HG02885 (cell line): ENCODE data around the gene ZNF726.
"Not testable (repeated sequence)": the region's sequence is repeated elsewhere in the genome, so short reads cannot be mapped to it uniquely, and the experiment has no call there.

Experiments
- ATAC-seq: cut with Tn5 transposase; IDR thresholded peaks from one replicate; pipeline ENCODE4 v1.9.1; 2021; ENCODE audit warnings: mild to moderate bottlenecking; ENCODE audit not compliant: unreplicated experiment, poor library complexity

Gene ZNF726

DNA sequence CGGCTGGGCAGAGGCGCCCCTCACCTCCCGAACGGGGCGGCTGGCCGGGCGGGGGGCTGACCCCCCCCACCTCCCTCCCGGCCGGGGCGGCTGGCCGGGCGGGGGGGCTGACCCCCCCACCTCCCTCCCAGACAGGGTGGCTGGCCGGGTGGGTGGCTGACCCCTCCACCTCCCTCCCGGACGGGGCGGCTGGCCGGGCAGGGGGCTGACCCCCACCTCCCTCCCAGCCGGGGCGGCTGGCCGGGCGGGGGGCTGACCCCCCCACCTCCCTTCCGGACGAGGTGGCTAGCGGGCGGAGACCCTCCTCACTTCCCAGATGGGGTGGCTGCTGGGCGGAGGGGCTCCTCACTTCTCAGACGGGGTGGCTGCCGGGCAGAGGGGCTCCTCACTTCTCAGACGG is 22.3 kb downstream of the ZNF726 start:
- ATAC-seq, result not testable (repeated sequence)

DNA sequence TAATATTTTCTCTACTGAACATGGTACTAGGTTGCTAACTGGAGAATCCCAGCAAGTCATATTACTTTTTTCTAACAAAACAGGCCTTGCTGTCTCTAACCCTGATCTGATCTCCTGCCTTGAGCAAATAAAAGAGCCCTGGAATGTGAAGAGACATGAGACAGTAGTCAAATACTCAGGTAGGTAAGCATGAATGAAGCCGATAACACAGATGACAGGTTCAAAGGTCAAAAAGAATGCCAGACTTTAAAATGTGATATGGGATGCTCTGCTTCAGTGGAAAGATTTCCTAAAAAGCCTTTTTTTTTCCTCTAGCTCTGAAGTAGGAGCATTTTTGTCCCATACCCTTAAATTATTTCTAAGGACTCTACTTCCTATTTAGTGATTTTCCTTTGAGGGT is 28.7 kb downstream of the ZNF726 start:
- no peak for ATAC-seq

GRCh38 chr19:23946569-23946968 is 31.9 kb downstream of the ZNF726 start:
- ATAC-seq, result no peak

DNA sequence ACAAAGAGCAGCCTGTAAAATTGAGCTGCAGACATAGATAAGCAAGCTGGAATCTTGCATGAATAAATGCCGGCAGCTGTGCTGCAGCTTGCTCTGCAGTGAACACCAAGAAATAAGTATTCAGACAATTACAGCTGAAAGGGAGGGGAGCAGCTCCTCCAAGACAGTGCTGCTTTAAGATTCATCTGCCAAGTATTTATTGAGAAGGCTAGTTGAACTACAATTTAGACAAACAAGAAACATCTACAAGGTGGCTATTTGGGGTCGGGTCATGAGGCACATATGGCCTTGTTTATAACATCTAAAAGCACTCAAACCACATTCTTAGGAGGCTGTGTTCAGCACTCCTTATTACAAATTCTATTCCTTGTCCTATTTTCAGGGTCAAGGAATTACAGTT is 34.9 kb downstream of the ZNF726 start:
- ATAC-seq, result no peak

- no peak for ATAC-seq
These were observed 41.4 kb downstream of the ZNF726 start for GRCh38 chr19:23956051-23956450.

- ATAC-seq, result no peak
These were observed 43.1 kb downstream of the ZNF726 start for GRCh38 chr19:23957660-23958281.

- ATAC-seq, result not testable (repeated sequence)
These were observed 48.7 kb downstream of the ZNF726 start for GRCh38 chr19:23963396-23963795.

DNA sequence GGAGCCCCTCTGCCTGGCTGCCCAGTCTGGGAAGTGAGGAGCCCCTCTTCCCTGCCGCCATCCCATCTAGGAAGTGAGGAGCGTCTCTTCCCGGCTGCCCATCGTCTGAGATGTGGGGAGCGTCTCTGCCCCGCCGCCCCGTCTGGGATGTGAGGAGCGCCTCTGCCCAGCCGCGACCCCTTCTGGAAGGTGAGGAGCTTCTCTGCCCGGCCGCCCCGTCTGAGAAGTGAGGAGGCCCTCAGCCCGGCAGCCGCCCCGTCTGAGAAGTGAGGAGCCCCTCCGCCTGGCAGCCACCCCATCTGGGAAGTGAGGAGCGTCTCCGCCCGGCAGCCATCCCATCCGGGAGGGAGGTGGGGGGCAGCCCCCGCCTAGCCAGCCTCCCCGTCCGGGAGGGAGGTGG is 49.2 kb downstream of the ZNF726 start:
- not testable (repeated sequence) for ATAC-seq

DNA sequence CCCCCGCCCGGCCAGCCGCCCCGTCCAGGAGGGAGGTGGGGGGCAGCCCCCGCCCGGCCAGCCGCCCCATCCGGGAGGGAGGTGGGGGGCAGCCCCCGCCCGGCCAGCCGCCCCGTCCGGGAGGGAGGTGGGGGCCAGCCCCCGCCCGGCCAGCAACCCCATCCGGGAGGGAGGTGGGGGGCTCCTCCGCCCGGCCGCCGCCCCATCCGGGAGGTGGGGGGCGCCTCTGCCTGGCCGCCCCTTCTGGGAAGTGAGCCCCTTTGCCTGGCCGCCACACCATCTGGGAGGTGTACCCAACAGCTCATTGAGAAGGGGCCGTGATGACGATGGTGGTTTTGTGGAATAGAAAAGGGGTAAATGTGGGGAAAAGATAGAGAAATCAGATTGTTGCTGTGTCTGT is 49.6 kb downstream of the ZNF726 start:
- ATAC-seq, result not testable (repeated sequence)

GRCh38 chr19:23969630-23970029 is 54.9 kb downstream of the ZNF726 start:
- ATAC-seq, result no peak

DNA sequence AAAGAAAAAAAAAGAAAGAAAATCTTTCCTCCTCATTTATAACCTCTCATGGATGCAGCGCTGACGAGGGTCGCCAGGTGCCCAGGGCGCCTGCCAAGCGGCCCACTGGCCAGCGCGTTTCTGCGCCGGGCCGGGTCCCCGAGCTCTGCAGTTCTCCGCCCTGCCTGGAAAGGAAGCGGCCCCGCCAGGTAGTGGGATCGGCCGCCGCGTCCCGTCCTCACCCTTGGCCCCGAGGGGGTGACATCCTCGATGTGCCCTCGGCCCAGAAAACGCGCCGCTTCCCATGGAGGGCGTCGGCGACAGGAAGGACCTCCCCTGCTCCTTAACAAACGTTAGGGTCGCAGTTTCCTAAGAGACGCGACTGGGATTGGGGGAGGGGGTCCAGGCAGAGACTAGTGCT is 56.9 kb downstream of the ZNF726 start:
- no peak for ATAC-seq

GRCh38 chr19:23972161-23972560 is 57.5 kb downstream of the ZNF726 start:
- ATAC-seq, result no peak

GRCh38 chr19:23974941-23975340 is 60.3 kb downstream of the ZNF726 start:
- no peak for ATAC-seq

GRCh38 chr19:23976631-23977030 is 61.9 kb downstream of the ZNF726 start:
- ATAC-seq, result not testable (repeated sequence)

DNA sequence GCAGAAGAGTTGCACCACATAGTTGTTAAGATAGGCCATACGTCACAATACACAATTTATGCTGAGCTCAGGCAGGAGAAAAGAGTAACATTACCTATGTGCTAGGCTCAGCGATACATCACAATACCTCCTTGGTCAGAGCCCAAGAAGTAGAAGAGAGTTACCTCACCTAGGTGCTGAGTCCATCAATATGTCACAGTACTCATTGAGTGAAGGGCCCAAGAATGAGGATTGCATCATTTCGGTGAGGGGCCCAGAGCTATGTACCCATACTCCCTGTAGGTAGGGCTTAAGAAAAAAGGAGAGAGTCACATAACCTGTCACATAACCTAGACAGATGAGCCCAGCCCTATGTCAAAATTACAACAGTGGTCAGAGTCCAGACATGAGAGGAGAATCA is 62.6 kb downstream of the ZNF726 start:
- not testable (repeated sequence) for ATAC-seq

DNA sequence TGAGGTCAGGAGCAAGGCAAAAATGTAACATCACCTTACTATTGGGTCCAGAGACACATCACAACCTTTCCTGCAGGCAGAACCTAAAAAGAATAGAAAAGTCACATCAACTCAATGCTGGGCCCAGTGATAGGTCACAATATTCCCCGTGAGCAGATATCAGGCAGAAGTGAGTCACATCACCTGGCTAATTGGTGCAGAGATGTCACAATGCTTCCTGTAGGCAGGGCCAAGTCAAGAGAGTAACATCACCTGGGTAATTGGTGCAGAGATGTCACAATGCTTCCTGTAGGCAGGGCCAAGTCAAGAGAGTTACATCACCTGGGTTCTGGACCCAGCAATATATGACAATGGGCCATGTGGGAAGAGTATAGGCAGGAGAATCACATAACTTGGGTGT is 63.4 kb downstream of the ZNF726 start:
- no peak for ATAC-seq

DNA sequence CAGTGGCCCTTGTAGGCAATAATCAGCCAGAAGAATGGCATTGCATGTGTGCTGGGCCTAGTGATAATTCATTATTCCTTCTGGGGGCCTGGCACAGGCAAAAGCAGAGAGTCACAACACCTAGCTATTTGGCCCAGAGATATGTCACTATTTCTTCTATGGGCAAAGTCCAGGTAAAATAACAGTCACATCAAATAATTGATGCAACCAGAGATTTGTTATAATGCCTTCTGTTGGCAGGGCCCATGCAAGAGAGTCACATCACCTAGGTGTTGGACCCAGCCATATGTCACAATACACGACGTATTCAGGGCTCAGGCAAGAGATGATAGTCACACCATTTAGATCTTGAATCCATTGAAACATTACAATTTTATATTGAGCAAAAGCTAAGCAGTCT is 66.1 kb downstream of the ZNF726 start:
- ATAC-seq, result no peak

DNA sequence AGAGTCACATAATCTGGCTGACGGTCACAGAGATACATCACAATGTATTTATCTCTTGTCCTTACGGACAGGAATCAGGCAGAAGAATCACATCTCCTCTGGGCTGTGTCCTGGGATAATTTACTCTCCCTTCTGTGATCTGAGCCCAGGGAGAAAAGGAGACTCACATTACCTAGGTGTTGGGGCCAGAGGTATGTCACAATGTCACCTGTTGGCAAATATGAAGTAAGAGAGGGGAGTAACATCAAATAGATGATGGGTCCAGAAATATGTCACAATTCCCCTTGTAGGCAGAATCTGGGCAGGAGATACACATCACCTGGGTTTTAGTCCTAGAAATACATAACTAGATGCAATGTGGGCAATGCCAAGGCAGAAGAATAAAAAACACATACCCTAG is 67.2 kb downstream of the ZNF726 start:
- no peak for ATAC-seq

DNA sequence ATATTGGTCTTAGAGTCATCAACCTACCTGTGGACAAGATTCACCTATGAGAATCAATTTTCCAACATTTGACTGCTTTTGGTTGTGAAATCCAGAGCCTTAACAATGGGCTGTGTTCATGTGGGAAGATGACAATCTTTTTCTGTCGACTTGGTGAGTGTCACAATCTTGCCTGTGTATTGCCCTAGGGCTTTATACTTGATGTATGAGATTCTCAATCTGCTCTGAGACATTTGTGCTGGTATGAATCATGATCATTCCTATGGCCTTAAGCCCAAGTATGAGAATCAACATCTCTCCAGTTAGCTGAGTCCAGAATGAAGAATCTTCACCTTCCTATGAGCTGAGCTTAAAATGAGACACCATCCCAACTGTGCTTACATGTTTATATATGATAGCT is 68.7 kb downstream of the ZNF726 start:
- no peak for ATAC-seq
